ELR (cell line): ENCODE results near the gene COBL.

Experiments
- DNase-seq: peaks from one replicate; pipeline ENCODE4 v3.0.0-alpha.2; 2015; ENCODE audit warnings: low read depth

COBL gene

DNA sequence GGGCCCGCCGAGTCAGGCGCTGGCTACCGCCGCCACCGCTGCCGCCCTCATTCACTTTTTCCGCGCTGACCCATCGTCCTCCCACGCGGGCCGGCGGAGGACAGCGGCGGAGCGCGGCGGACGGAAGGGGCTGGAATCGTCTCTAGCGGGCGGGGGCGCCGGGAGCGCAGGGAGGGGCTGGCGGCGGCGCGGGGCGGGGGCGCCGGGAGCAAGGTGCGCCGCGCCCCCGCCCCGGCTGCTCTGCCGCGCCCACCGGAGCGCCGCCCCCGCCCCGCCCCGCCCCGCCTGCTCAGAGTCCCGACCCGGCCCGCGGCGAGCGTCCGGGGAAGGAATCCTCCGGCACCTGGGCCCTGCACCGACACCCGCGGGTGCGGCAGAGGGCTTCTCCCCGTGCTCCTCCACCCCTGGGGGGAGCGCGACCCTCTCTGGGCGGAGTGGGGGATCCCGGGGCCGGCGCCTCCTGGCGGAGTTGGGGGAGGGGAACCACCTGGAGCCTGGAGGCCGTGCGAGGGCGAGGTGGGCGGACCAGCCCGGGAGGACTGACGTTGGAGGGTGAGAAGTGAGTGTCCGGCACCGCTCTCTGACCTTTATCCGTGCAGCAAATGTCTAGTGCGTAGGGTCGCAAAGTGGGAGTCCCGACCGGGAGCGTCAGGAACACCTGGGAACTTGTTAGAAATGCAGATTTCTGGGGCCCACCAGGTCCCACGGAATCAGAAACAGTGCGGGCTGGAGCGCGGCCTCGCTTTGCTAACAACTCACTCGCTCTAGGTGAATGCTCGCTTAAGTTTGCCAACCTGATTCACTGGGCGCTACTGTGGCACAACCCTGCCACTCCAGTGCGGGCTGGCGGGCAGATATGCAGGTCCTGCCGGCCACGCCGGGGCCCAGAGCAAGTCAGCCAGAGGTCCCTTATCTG lies at the start of gene COBL:
COBL (minus strand) TSS at position 144 of the 916 bp plus-strand sequence. CDS start 176 bp downstream, outside the sequence.
- DNase-seq, result no peak

GRCh38 chr7:51366172-51366728 lies 49.6 kb upstream of the COBL start:
- DNase-seq, result no peak

DNA sequence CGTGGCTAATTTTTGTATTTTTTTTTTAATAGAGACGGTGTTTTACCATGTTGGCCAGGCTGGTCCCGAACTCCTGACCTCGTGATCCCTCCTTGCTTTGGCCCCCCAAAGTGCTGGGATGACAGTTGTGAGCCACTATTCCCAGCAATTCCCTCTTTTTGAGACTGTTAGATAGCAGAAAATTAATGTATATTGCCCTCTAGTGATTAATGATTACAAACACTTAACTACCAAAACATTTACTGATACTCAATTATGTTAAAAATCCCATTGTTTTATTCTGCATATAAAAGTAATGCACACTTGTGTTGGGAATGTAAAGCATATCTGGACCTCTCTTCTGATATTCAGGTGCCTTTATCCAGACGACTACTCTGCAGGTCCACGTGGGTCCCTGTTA lies 41.2 kb upstream of the COBL start:
- DNase-seq, result no peak

DNA sequence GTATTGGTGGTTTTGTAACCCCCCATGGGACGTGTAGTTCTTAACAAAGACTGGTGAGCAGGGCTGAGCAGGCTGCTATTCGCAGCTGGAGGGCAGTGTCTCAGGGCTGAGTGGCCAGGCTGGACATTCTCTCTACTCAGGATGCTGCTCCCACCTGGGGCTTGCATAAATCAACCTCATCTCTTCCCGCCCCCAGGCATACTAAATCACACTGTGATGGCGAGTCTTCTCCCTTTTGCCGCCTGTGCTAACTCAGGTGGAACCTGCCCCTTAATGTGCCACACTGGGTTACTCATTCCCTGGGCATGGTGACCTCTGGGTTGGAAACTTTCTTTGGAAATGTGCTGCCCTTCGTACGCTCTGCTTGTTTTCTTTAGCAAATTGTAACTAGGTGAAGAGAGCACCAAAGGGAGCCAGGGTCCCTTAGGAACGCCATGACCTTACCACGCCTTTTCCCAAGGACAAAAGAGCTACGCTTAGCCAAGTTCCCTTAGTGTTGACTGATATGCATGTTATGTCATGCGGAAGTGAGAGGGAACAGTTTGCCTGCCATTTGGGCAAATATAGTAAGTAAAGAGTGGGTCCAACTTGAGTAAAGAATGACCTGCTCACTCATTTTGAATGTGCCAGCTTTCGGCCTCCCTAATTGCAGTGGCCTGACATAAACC lies 40.4 kb upstream of the COBL start:
- no peak for DNase-seq

GRCh38 chr7:51354897-51355296 lies 38.3 kb upstream of the COBL start:
- no peak for DNase-seq

DNA sequence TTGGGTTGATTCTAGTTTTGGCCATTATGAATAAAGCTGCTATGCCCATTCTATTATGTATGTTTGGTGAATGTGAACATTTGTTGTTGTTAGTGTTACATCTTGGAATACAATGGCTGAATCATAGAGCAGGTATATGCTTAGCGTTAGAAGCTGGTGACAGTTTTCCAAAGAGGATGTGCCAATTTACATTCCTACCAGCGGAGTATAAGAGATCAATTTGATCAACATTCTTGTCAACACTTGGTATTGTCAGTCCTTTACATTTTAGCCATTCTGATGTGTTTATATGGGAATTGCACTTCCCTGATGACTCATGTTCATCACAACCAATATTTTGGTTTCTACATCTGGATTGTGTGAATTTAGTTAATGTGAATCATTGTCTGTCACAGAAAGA lies 37.8 kb upstream of the COBL start:
- DNase-seq, result no peak

DNA sequence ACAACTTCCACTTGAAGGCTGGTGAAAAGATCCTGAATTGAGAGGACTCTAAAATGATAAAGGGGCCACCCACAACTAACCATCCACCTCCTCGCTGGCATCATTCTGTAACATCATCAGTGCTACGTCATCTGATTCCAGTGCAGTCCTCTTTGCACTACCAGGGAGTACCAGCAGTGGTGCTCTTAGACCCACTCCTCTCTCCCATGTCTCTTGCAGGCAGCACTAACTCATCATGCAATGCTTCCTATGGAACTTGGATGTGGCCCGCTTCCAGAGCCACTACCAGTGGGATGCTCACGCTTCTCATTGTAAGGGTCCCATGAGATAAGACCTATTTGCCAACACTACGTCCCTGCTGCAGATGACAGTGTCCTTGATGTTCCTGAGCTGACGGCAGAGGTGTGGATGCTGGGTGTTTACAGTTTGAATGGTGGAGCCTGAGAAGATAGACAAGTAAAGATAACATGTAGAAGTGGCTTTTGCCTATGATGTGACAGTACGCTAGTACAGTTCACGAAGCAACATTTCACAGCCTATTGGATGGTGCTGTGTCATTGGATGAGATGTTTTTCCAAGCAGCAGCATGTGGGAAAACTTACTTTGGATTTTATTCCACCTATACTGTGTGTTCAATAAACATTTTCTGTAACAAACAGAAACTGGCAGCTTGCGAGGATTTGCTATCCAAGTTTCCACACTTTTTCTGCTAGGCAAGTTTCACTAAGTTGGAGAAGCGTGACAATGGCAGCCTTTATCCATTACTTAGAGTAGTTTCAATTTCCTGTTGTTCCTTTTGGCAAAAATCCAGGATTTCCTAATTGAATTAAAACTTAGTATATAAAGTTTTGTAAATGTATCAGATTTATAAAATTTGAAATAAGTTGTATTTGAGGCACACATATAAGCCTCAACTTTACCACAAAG lies 35.8 kb upstream of the COBL start:
- DNase-seq, result no peak

DNA sequence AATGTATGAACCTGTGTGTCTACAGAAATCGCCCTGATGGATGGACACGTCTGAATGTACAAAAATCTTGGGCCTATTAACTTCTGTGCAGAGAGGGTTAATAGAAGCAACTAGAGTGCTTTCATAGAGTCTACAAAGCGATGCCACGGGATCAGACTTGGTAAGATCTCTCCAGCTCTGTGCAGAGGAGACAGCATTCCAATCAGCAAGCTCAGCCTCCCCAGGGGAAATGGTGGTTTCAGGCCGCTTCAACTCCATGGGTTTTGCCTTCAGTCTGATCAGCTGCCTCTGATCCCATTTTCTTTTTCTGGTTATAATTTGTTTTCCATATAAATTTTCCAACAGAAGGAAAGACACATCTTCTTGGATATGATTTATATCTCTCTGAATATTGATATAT lies 35.1 kb upstream of the COBL start:
- no peak for DNase-seq

GRCh38 chr7:51350546-51350896 lies 33.9 kb upstream of the COBL start:
- no peak for DNase-seq

DNA sequence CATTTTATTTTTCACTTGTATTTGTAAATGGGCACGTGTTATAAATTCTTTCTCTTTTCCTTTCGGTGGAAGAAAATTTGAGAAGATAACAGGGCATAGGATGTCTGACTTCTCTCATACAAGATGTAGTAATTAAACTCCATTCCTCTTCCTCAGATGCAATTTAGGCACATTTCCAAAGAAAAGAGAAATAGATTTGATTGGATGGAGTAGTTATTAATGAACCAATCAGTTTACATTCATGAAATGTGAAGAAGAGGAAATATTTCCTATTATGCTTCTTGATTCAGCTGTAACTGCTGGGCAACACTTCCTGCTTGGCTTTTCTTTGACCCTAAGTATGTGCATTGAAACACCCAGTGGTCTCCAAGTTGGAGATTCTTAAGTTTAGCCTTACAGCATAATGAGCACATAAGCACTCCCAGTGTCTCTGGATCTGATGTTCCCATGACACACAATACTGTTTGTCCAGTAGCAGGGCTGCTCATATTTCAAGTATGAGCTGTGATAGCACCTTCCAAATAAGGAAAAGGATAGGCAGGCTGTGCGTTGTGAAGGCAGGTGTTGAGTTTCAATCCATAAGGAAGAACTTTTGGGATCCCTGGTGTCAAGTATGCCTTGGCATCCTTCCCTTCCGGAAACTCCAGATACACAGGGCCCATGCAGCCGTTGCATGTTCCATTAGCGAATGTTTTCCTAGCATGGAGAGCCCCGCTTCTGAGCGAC lies 33.4 kb upstream of the COBL start:
- DNase-seq, result no peak

DNA sequence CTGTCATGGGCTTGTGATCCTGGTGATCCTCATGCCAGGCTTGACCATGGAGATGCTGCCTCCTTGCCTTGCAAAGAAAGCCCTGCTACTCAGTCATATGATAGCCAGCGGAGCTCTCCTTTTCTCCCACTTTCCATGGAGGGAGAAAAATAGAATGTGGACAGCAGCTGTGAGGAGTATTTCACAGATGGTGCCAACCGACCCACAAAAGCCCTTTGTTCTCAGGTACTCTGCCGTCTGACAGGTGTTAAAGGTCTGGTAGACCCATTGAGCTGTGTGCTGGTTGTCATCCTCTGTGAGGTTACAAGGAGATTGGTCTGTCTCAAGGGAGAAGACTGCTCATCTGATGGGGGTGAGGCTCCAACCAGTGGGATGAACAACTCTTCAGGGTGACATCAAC lies 29.5 kb upstream of the COBL start:
- no peak for DNase-seq

DNA sequence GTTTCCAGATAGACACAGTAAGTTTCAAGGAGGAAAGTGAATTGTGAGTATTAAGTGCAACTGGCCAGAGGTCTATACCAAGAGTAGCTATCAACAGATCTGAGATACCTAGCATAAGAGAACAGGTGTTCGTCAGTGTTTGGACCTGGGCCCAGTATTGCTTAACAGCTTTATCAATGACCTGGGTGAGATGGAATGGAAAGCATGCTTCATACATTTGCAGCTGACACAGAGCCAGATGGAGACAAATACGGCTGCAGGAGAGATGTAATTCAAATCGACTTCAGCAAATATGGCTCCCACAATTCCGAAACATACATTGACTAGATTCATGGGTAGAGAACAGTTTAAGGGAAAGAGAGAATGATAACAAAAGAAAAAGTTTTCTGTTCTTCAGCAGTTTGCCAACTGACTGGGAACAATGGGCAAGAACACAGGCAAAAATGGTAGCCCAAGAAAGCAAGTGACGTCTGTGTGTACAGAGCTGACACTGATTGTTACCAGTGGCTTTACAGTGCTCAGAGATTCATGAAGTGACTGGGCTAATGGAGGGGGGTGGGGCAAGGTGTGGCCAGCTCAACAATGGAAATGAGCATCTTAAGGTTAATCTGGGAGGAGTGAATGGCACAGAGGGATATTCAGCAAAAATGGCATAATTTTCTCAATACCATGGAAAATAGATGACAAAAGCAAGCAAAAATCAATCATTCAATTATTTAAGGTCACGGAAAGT lies 28.0 kb upstream of the COBL start:
- DNase-seq, result no peak

- DNase-seq, result no peak
Observed at GRCh38 chr7:51340936-51341335, 24.3 kb upstream of the COBL start.

DNA sequence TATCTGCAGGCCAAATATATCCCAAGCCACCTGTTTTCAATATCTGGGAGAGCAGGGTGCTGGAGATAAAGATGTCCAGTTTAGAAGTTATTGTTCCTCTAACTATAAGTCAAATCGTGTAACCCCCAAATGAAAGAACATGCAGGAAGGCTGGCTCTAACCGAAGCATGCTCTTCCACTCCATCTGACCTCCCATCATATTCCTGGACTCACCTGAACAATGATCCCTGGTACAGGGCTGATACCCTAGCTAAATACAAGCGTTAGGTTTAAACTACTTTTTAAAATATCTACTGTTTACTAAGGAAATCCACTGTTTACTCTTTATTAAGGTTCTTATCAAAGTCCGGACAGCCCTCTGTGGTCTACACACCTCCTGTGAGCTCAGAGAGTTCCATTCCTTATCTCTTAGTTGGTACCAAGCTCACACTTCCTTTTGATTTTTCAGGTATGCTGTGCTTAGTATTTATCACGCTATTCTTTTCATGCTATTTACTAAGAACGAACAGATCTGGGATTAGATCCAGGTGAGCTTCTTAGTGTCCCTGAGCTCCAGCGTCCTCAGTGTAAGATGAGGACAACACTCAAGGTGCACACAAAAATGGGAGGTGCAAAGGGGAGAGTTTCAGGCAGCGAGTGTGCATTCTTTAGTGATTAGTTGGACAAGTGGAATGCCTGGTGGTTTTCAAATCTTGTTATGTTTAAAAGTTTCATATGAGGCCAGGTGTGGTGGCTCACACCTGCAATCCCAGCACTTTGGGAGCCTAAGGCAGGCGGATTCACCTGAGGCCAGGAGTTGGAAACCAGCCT lies 23.6 kb upstream of the COBL start:
- no peak for DNase-seq

- DNase-seq, result no peak
Observed at GRCh38 chr7:51335057-51335456, 18.4 kb upstream of the COBL start.

DNA sequence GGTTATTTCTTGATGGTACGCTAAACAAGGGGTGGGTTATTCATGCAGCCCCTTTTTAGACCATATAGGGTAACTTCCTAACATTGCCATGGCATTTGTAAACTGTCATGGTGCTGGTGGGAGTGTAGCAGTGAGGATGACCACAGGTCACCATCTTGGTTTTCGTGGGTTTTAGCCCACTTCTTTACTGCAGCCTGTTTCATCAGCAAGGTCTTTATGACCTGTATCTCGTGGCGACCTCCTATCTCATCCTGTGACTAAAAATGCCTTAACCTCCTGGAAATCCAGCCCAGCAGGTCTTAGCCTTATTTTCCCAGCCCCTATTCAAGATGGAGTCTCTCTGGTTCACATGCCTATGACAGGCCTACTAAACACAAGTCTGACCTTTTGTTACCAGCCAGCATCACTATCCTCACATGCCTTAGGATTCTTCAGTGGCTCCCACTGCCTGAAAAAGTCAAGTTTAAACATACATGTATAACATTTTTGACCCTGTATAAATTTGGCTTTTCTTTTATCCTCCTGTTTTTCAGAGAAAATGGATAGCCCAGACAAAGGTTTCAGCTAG lies 13.2 kb upstream of the COBL start:
- DNase-seq, result no peak

DNA sequence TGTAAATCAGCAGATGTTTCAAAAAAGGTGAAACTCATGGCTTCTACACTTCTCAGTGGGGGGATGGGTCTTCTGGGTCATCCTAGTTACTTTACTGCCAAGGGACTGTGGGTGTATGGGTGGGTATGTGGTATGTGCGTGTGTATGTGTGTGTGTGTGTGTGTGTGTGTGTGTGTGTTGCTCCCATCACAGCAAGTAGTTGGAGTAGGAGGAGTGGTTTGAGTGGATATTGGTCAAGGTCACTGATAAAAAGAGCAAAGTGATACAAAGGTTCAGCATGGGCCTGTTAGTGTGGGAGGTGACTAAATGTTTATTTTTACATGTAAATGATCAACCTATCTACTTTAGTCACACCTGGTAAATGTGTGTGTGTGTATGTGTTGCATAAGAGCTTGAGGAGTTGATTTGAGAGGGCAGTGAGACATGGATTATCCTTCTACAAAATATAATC lies 11.8 kb upstream of the COBL start:
- DNase-seq, result no peak

DNA sequence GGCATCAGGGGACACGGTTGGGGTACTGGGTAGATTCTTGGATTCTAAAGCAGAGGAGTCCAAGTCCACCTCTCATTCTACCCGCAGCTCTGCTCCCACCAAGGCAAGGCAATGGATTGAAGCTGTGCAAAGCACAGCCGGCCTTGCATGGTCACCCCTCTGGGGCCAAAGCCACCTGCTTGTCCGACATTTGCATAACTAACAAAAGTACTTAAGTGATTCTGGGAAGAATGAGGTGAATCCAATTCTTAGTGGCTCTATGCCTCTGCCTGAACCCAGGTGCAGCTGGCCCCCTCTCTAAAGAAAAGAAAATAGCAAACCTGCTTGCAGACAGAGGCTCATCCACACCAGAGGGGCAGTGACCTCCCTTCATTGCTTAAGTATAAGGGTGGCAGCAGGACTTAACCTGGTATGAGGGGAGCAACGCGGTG lies 10.7 kb upstream of the COBL start:
- no peak for DNase-seq

GRCh38 chr7:51326656-51327286 lies 10.2 kb upstream of the COBL start:
- no peak for DNase-seq
